Mammary epithelial cell (primary cell): Measurements from ENCODE around the gene C4orf50.

Experiments used
- EZH2 ChIP-seq: IDR thresholded peaks from 2 replicates; pipeline ENCODE4 v1.6.1; 2012; ENCODE audit warnings: low read length, inconsistent platforms, borderline replicate concordance
- TF ChIP-seq, protein P1 (sequence below), 2 donors: IDR thresholded peaks in 1 of 2; conservative IDR thresholded peaks in 1 of 2; 2 replicates each; pipeline ENCODE4 v1.5.1; 2011 to 2012; ENCODE audit warnings: inconsistent platforms in 2 of 2, low read length in 2 of 2, mild to moderate bottlenecking in 2 of 2, control low read depth in 1 of 2, low read depth in 1 of 2; ENCODE audit not compliant: insufficient read depth in 1 of 2; ENCODE audit errors: extremely low read depth in 1 of 2

DNA sequence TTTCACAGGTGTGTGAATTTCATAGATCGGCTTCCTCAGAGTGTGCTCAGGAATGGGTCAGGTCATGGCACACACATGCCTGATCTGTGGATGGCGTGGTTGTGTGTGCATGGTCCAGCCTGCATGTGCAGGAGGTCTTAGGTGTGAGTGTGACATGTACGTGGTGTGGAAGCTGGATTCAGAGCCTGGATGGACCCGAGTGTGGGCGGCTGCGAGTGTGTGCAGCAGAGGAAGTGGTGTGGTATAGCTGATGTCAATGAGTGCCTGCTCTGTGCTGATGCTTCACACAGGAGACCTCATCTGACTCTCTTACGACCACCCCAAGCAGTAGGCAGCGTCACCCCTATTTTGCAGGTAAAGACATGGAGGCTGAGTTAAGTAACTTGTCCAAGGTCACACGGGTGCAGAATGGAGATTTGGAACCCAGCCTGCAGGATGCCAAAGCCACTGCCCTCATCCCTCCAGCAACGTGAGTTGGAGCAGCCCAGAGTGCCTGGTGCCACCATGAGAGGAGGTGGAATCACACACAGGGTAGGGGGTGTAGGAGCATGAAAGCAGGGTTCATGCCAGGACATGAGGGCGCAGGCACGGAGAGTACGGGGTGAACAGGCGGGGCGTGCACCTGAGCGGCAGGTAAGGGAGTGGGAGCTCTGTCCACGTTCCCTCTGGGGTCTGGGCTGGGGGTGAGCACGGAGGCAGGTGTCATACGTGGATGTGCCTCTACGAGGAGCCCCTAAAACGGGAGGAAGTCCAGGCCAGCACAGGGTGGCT is 24.2 kb upstream of the C4orf50 start:
- TF ChIP-seq, protein P1, sequence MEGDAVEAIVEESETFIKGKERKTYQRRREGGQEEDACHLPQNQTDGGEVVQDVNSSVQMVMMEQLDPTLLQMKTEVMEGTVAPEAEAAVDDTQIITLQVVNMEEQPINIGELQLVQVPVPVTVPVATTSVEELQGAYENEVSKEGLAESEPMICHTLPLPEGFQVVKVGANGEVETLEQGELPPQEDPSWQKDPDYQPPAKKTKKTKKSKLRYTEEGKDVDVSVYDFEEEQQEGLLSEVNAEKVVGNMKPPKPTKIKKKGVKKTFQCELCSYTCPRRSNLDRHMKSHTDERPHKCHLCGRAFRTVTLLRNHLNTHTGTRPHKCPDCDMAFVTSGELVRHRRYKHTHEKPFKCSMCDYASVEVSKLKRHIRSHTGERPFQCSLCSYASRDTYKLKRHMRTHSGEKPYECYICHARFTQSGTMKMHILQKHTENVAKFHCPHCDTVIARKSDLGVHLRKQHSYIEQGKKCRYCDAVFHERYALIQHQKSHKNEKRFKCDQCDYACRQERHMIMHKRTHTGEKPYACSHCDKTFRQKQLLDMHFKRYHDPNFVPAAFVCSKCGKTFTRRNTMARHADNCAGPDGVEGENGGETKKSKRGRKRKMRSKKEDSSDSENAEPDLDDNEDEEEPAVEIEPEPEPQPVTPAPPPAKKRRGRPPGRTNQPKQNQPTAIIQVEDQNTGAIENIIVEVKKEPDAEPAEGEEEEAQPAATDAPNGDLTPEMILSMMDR (conservative IDR thresholded peaks at IDR 0.05 in 1 of 2, IDR thresholded peaks at IDR 0.05 in 1 of 2; ENCODE audit: extremely low read depth in 1 of 2, insufficient read depth in 1 of 2, low read depth in 1 of 2, low read length in 2 of 2) = no peak
- no peak for TF ChIP-seq EZH2
